Measurements from ENCODE around the gene BABAM2.

GRCh38 chr2:28045676-28046351 is 155.3 kb downstream of the BABAM2 start:
- TF ChIP-seq EZH2 (optimal IDR thresholded peaks at IDR 0.05; ENCODE audit: low read depth, low read length) = no peak
- TF ChIP-seq, protein P1, sequence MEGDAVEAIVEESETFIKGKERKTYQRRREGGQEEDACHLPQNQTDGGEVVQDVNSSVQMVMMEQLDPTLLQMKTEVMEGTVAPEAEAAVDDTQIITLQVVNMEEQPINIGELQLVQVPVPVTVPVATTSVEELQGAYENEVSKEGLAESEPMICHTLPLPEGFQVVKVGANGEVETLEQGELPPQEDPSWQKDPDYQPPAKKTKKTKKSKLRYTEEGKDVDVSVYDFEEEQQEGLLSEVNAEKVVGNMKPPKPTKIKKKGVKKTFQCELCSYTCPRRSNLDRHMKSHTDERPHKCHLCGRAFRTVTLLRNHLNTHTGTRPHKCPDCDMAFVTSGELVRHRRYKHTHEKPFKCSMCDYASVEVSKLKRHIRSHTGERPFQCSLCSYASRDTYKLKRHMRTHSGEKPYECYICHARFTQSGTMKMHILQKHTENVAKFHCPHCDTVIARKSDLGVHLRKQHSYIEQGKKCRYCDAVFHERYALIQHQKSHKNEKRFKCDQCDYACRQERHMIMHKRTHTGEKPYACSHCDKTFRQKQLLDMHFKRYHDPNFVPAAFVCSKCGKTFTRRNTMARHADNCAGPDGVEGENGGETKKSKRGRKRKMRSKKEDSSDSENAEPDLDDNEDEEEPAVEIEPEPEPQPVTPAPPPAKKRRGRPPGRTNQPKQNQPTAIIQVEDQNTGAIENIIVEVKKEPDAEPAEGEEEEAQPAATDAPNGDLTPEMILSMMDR (IDR thresholded peaks at IDR 0.05; ENCODE audit: low read length) = no peak
